Neural cell (in vitro differentiated cells): ENCODE measurements around the gene SFXN2. TPM values are rescaled to one million over a fixed set of nuclear protein-coding genes. Genes with fewer than 3 reads are reported as not detected.

Experiments used
- H2AFZ ChIP-seq: fragments of 200-600, 300-800 bp; sonication (generic), shearing (Covaris generic); 2 replicates; pipeline ENCODE4 v1.6.0; 2014; ENCODE audit warnings: low read depth, mild to moderate bottlenecking, antibody characterized with exemption, low read length, moderate library complexity
- H3F3A ChIP-seq: fragments of 200-600 bp; shearing (Covaris generic); 2 replicates; pipeline ENCODE4 v1.6.1; 2016; ENCODE audit warnings: mild to moderate bottlenecking, moderate library complexity, mixed read lengths, antibody characterized with exemption, low read length; ENCODE audit not compliant: insufficient read depth, poor library complexity, severe bottlenecking
- H3K27ac ChIP-seq: fragments of 200-600, 300-800 bp; sonication (generic), shearing (Covaris generic); 2 replicates; pipeline ENCODE4 v1.5.1; 2014; ENCODE audit warnings: mild to moderate bottlenecking, low read length, moderate library complexity
- H3K27me3 ChIP-seq: fragments of 300-800, 200-600 bp; sonication (generic), shearing (Covaris generic); 2 replicates; pipeline ENCODE4 v1.6.0; 2014; ENCODE audit warnings: mild to moderate bottlenecking, low read depth, low read length, moderate library complexity; ENCODE audit not compliant: insufficient read depth
- H3K36me3 ChIP-seq: fragments of 300-800, 200-600 bp; sonication (generic), shearing (Covaris generic); 2 replicates; pipeline ENCODE4 v1.5.1; 2014; ENCODE audit warnings: mild to moderate bottlenecking, antibody characterized with exemption, low read length, moderate library complexity; ENCODE audit not compliant: insufficient read depth
- H3K4me2 ChIP-seq: fragments of 300-800, 200-600 bp; sonication (generic), shearing (Covaris generic); 2 replicates; pipeline ENCODE4 v1.6.0; 2014; ENCODE audit warnings: mild to moderate bottlenecking, low read length
- H3K4me3 ChIP-seq: fragments of 300-800, 200-600 bp; sonication (generic), shearing (Covaris generic); 2 replicates; pipeline ENCODE4 v1.5.1; 2014; ENCODE audit warnings: mild to moderate bottlenecking, low read length, moderate library complexity
- H3K79me2 ChIP-seq: fragments of 200-600 bp; shearing (Covaris generic); replicated peaks from 2 replicates; pipeline ENCODE4 v1.6.0; 2014; ENCODE audit warnings: mild to moderate bottlenecking, low read length, moderate library complexity; ENCODE audit not compliant: insufficient read depth
- H3K9ac ChIP-seq: fragments of 300-800, 200-600 bp; sonication (generic), shearing (Covaris generic); 2 replicates; pipeline ENCODE4 v1.6.1; 2016; ENCODE audit warnings: mild to moderate bottlenecking, low read length, mixed read lengths
- H3K9me2 ChIP-seq: fragments of 200-600 bp; shearing (Covaris generic); 2 replicates; pipeline ENCODE4 v1.6.1; 2016; ENCODE audit warnings: mild to moderate bottlenecking, low read length, mixed read lengths; ENCODE audit not compliant: insufficient read depth
- H3K9me3 ChIP-seq: fragments of 200-600, 300-800 bp; sonication (generic), shearing (Covaris generic); 2 replicates; pipeline ENCODE4 v1.6.1; 2016; ENCODE audit warnings: mild to moderate bottlenecking, mixed run types, low read length, moderate library complexity, mixed read lengths
- H4K20me1 ChIP-seq: fragments of 200-600 bp; shearing (Covaris generic); 2 replicates; pipeline ENCODE4 v1.6.1; 2016; ENCODE audit warnings: mild to moderate bottlenecking, mixed run types; ENCODE audit not compliant: insufficient read depth
- CTCF ChIP-seq: fragments of 450-650 bp; IDR thresholded peaks from 2 replicates; pipeline ENCODE4 v1.5.1; 2014; ENCODE audit warnings: antibody characterized with exemption, mild to moderate bottlenecking, moderate library complexity; ENCODE audit not compliant: poor library complexity, severe bottlenecking
- EP300 ChIP-seq: fragments of 450-650 bp; conservative IDR thresholded peaks from 2 replicates; pipeline ENCODE4 v1.6.1; 2014; ENCODE audit warnings: antibody characterized with exemption, mild to moderate bottlenecking, moderate library complexity; ENCODE audit not compliant: poor library complexity, severe bottlenecking
- EZH2 ChIP-seq: fragments of 200-600, 300-800 bp; shearing (Covaris generic), sonication (generic); IDR thresholded peaks from 2 replicates; pipeline ENCODE4 v1.6.1; 2014; ENCODE audit warnings: antibody characterized with exemption, low read length, borderline replicate concordance, mild to moderate bottlenecking; ENCODE audit not compliant: insufficient read depth, poor library complexity, severe bottlenecking
- MXI1 ChIP-seq: fragments of 450-650 bp; conservative IDR thresholded peaks from 2 replicates; pipeline ENCODE4 v1.6.1; 2014; ENCODE audit warnings: antibody characterized with exemption, mild to moderate bottlenecking; ENCODE audit not compliant: poor library complexity, severe bottlenecking
- POLR2AphosphoS5 ChIP-seq: IDR thresholded peaks from 2 replicates; pipeline ENCODE4 v1.6.1; 2012
- RAD21 ChIP-seq: fragments of 450-650 bp; conservative IDR thresholded peaks from 2 replicates; pipeline ENCODE4 v1.6.1; 2014; ENCODE audit warnings: antibody characterized with exemption, mild to moderate bottlenecking, moderate library complexity
- REST ChIP-seq: IDR thresholded peaks from 2 replicates; pipeline ENCODE4 v1.6.1; 2012; ENCODE audit warnings: borderline replicate concordance
- SMC3 ChIP-seq: fragments of 450-650 bp; conservative IDR thresholded peaks from 2 replicates; pipeline ENCODE4 v1.6.1; 2014; ENCODE audit warnings: antibody characterized with exemption, mild to moderate bottlenecking, moderate library complexity; ENCODE audit not compliant: poor library complexity
- TAF1 ChIP-seq: IDR thresholded peaks from 2 replicates; pipeline ENCODE4 v1.6.1; 2012; ENCODE audit warnings: low read depth
- polyA plus RNA-seq: library from polyadenylated mRNA; depleted of rRNA; stranded (reverse); fragments of >200 nt; gene quantifications from 2 replicates; pipeline ENCODE4 v1.2.3, GENCODE V29; 2014

SFXN2 gene
- polyA plus RNA-seq, 1 donor from 2014 or later = 16.0 TPM

- no peaks in the 10 kb centered on the region for H3K9me2 ChIP-seq
- TF ChIP-seq MXI1 = no peak
- TF ChIP-seq EZH2 = no peak
- no peak for TF ChIP-seq POLR2AphosphoS5
- no peak for TF ChIP-seq CTCF
- TF ChIP-seq EP300 = no peak
- TF ChIP-seq RAD21 = no peak
- TF ChIP-seq SMC3 = no peak
- no peak for TF ChIP-seq TAF1
- TF ChIP-seq REST = no peak
- H3K27me3 ChIP-seq = no peaks in the 10 kb centered on the region
- no peaks in the 10 kb centered on the region for H3F3A ChIP-seq
- no peaks in the 10 kb centered on the region for H3K9me3 ChIP-seq
- H4K20me1 ChIP-seq = no peaks in the 10 kb centered on the region
- no peak overlapping the region for H2AFZ ChIP-seq
- H3K36me3 ChIP-seq = no peaks in the 10 kb centered on the region
- no peak overlapping the region for H3K4me3 ChIP-seq
- H3K4me2 ChIP-seq = no peak overlapping the region
- no peak overlapping the region for H3K27ac ChIP-seq
- H3K9ac ChIP-seq = no peak overlapping the region
- no peaks in the 10 kb centered on the region for H3K79me2 ChIP-seq
Observed at GRCh38 chr10:102779680-102780526, 65.5 kb downstream of the SFXN2 start.

DNA sequence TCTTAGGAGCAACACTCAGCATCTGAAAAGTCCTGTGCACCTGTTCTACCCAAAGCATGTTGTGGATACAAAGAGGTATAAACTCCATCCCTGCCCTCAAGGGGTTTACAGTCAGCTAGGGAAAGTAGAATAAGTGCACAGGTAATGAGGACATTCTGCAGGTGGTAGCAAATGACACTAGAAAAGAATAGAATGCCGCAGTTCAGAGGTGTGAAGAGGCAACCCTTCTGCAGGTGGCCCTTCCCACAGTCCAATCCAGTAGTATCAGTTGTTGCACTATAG is 66.0 kb downstream of the SFXN2 start:
- Histone ChIP-seq H3K9me3 (no peaks in the 10 kb centered on the region), H3K4me2 (no peak overlapping the region), H3K27me3 (no peaks in the 10 kb centered on the region), H3K4me3 (no peak overlapping the region), H4K20me1 (no peaks in the 10 kb centered on the region), H2AFZ (no peak overlapping the region), H3K27ac (no peak overlapping the region), H3K9me2 (no peaks in the 10 kb centered on the region), H3K79me2 (no peaks in the 10 kb centered on the region), H3F3A (no peaks in the 10 kb centered on the region), H3K9ac (no peak overlapping the region), H3K36me3 (no peaks in the 10 kb centered on the region)
- TF ChIP-seq SMC3 (no peak), REST (no peak), POLR2AphosphoS5 (no peak), TAF1 (no peak), EP300 (no peak), CTCF (no peak), EZH2 (no peak), RAD21 (no peak), MXI1 (no peak)
